Lower leg skin (tissue), 3 donors: Measurements from ENCODE around the gene SLC39A11.

Source experiments
- CTCF ChIP-seq, 3 donors: fragments of 450-650 bp; IDR thresholded peaks; one replicate each; pipeline ENCODE4 v1.5.1; 2016; ENCODE audit warnings: antibody characterized with exemption in 3 of 3, mild to moderate bottlenecking in 3 of 3, moderate library complexity in 2 of 3
- POLR2A ChIP-seq, 2 donors: fragments of 450-650 bp; IDR thresholded peaks; one replicate each; pipeline ENCODE4 v1.6.1; 2016 to 2017; ENCODE audit warnings: antibody characterized with exemption in 2 of 2, mild to moderate bottlenecking in 1 of 2, moderate library complexity in 1 of 2

GRCh38 chr17:72927146-72927545 lies 165.3 kb downstream of the SLC39A11 start:
- TF ChIP-seq CTCF (IDR thresholded peaks at IDR 0.05) (no peak), POLR2A (IDR thresholded peaks at IDR 0.05) (no peak)
